ENCODE data around the gene TBC1D2B. TPM values are rescaled to one million over a fixed set of nuclear protein-coding genes. Genes with fewer than 3 reads are reported as not detected.
A peak's percentile ranks its signal among the peaks of the same experiment; 100 is the strongest.

TBC1D2B gene
- total RNA-seq, 4 donors from 2014 or later, result 31.3 to 58.8 (median 32.7) TPM

DNA sequence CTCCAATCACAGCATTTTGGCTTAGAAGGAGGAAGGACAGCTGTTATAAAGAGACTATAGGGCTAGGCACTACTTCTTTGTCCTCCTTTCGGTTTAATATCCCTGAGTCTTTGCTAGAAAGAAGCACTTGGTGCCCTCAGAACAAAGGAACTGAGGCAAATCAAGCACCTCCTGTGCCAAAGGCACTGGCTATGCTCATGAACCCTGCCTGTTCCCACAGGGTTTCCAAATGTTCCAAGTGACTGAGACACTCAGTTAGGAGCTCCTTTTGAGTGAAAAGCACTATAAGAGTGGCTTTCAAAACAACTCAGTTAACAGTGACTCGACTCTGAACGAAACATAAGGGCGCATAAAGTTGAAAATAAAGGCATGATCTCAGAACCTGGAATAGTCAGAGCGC lies 25.0 kb downstream of the TBC1D2B start:
- Histone ChIP-seq H3K9me3 (no peaks in the 10 kb centered on the region), H3K27me3 (no peaks in the 10 kb centered on the region), H3K27ac (replicated peaks in 1 of 4) (no peak overlapping the region), H3K4me3 (no peak overlapping the region), H3K36me3 (peaks cover 6 to 16% (median 11%) of the 10 kb centered on the region in 4 donors), H3K4me1 (peaks cover 74 to 90% (median 88%) of the 10 kb centered on the region in 4 donors)
- DNase-seq (ENCODE audit: extremely low spot score), result no peak
- no peak for TF ChIP-seq POLR2A (IDR thresholded peaks at IDR 0.05; ENCODE audit: low read depth)
- TF ChIP-seq, protein P1, sequence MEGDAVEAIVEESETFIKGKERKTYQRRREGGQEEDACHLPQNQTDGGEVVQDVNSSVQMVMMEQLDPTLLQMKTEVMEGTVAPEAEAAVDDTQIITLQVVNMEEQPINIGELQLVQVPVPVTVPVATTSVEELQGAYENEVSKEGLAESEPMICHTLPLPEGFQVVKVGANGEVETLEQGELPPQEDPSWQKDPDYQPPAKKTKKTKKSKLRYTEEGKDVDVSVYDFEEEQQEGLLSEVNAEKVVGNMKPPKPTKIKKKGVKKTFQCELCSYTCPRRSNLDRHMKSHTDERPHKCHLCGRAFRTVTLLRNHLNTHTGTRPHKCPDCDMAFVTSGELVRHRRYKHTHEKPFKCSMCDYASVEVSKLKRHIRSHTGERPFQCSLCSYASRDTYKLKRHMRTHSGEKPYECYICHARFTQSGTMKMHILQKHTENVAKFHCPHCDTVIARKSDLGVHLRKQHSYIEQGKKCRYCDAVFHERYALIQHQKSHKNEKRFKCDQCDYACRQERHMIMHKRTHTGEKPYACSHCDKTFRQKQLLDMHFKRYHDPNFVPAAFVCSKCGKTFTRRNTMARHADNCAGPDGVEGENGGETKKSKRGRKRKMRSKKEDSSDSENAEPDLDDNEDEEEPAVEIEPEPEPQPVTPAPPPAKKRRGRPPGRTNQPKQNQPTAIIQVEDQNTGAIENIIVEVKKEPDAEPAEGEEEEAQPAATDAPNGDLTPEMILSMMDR (IDR thresholded peaks at IDR 0.05), result no peak
- TF ChIP-seq POLR2AphosphoS5 (IDR thresholded peaks at IDR 0.05), result no peak
- intact Hi-C loops (cut with DNase I), result no loop called here
- 82% methylated on average over 5 of the region's 5 CpGs for WGBS

DNA sequence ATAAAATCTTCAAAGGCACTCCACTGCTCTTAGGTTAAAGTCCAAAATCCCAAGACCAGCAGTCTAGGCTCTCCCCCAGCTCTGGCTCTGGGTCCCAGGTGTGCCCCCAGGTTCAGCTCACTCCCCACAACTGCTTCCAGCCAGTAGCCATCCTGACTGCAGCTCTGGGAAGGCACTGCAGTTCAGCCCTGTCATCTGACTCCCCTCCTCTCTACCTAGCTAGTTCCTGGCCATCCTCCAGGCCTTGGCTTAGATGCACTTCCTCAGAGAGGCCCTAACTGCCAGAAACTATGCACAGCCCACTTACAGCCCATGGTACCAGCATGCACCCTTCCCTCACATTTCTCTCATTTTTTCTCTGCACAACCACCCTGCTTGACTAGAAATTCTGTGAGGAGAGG lies 25.5 kb downstream of the TBC1D2B start:
- H3K9me3 ChIP-seq, result no peaks in the 10 kb centered on the region
- intact Hi-C loops (cut with DNase I), result no loop called here
- DNase-seq (ENCODE audit: extremely low spot score), result no peak
- no peaks in the 10 kb centered on the region for H3K27me3 ChIP-seq
- peaks cover 6 to 16% (median 11%) of the 10 kb centered on the region in 4 donors for H3K36me3 ChIP-seq
- TF ChIP-seq, protein P1 (IDR thresholded peaks at IDR 0.05), result no peak
- TF ChIP-seq EP300 (IDR thresholded peaks at IDR 0.05), result no peak
- TF ChIP-seq POLR2AphosphoS5 (IDR thresholded peaks at IDR 0.05), result no peak
- no peak for TF ChIP-seq POLR2A (IDR thresholded peaks at IDR 0.05; ENCODE audit: low read depth)
- H3K27ac ChIP-seq (replicated peaks in 1 of 4), result no peak overlapping the region
- no peak overlapping the region for H3K4me3 ChIP-seq
- H3K4me1 ChIP-seq, result peaks cover 74 to 90% (median 85%) of the 10 kb centered on the region in 4 donors

DNA sequence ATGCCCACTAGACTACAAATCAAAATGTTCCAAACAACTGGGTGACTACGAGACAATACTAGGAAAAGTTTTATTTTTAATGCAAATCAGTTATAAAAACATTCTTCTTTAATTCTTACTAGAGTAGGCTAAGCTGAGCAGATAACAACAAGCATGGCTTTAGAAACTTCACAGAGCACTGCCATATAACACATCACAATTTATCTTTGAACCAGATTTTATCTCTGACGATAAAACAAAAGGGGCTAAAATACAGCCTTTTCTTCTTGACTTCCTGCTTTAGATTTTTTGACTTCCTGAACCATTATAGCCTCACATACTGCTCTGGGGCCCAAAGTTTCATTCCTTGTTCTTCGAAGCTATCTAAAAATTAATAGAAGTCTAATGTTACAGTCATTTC lies 25.9 kb downstream of the TBC1D2B start:
- Histone ChIP-seq H3K4me3 (no peak overlapping the region), H3K4me1 (peaks cover 74 to 90% (median 82%) of the 10 kb centered on the region in 4 donors), H3K27me3 (no peaks in the 10 kb centered on the region), H3K36me3 (peaks cover 6 to 16% (median 11%) of the 10 kb centered on the region in 4 donors), H3K9me3 (no peaks in the 10 kb centered on the region), H3K27ac (replicated peaks in 1 of 4) (no peak overlapping the region)
- no peak for DNase-seq (ENCODE audit: extremely low spot score)
- no peak for TF ChIP-seq POLR2A (IDR thresholded peaks at IDR 0.05; ENCODE audit: low read depth)
- TF ChIP-seq EP300 (IDR thresholded peaks at IDR 0.05), result no peak
- TF ChIP-seq, protein P1 (IDR thresholded peaks at IDR 0.05), result no peak
- TF ChIP-seq POLR2AphosphoS5 (IDR thresholded peaks at IDR 0.05), result no peak
- intact Hi-C loops (cut with DNase I), result no loop called here
- WGBS, result 72% methylated on average over 3 of the region's 3 CpGs

DNA sequence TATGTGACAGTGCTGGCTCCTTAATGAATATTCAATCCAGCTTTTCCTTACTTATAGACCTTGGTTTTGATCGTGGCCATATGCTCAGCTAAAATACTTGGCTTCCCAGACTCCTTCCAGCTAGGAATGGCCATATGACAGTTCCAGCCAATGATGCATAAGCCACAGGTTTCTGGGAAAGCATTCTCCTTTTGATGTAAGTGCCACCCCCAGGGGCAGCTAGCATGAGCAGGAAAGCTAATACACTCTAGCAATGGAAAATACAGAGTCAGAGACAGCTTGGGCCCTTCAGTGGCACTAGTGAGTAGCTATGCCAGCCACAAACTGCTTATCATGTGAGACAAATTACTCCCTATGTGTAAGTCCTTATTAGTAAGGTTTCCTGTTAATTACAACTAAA lies 26.7 kb downstream of the TBC1D2B start:
- Histone ChIP-seq H3K27me3 (no peaks in the 10 kb centered on the region), H3K27ac (replicated peaks in 1 of 4) (no peak overlapping the region), H3K36me3 (peaks cover 6 to 16% (median 11%) of the 10 kb centered on the region in 4 donors), H3K4me3 (no peak overlapping the region), H3K4me1 (peaks cover 67 to 85% (median 76%) of the 10 kb centered on the region in 4 donors), H3K9me3 (no peaks in the 10 kb centered on the region)
- TF ChIP-seq, protein P1 (IDR thresholded peaks at IDR 0.05), result no peak
- no peak for TF ChIP-seq POLR2AphosphoS5 (IDR thresholded peaks at IDR 0.05)
- intact Hi-C loops (cut with DNase I), result no loop called here
- 59% methylated on average over 1 of the region's 1 CpG for WGBS
- DNase-seq (ENCODE audit: extremely low spot score), result no peak

DNA sequence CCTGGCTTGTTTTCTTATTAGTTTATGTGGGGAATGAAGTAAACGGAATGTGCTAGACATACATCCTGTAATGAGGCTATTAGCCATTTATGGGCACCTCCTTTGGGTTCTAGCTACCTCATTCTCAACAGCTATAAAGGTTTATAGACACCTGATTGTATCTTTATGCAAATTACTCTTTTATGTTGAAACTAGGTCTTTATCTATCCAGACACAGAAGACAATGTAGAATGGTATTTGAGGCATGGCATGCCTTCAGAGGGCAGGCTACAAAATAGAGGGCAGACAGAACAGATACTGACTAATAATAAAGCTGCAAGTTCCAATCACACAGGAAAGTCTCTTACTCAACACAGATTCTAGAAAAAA lies 27.1 kb downstream of the TBC1D2B start:
- no peaks in the 10 kb centered on the region for H3K9me3 ChIP-seq
- H3K4me1 ChIP-seq, result peaks cover 63 to 82% (median 72%) of the 10 kb centered on the region in 4 donors
- intact Hi-C loops (cut with DNase I), result no loop called here
- no peak overlapping the region for H3K4me3 ChIP-seq
- no peaks in the 10 kb centered on the region for H3K27me3 ChIP-seq
- DNase-seq (ENCODE audit: extremely low spot score), result no peak
- TF ChIP-seq, protein P1 (IDR thresholded peaks at IDR 0.05), result no peak
- TF ChIP-seq POLR2AphosphoS5 (IDR thresholded peaks at IDR 0.05) (no peak), POLR2A (IDR thresholded peaks at IDR 0.05; ENCODE audit: low read depth) (no peak), EP300 (IDR thresholded peaks at IDR 0.05) (no peak)
- H3K27ac ChIP-seq (replicated peaks in 1 of 4), result peak overlapping the region in 2 of 4 donors; percentile 63 to 66
- peaks cover 6 to 16% (median 11%) of the 10 kb centered on the region in 4 donors for H3K36me3 ChIP-seq
- 68% methylated on average over 1 of the region's 1 CpG for WGBS

Measured in esophagus muscularis mucosa (tissue), 4 donors.